Measurements from ENCODE around the gene DHDDS.
A peak's percentile ranks its signal among the peaks of the same experiment; 100 is the strongest.

Gene DHDDS

GRCh38 chr1:26417111-26417759, 14.9 kb upstream of the DHDDS start:
- peak; percentile 72 to 74 for DNase-seq (ENCODE audit: low read depth in 2 of 2)

- no peak for DNase-seq (ENCODE audit: low read depth in 2 of 2)
Observed at GRCh38 chr1:26418865-26419349, 13.2 kb upstream of the DHDDS start.

- no peak for DNase-seq (ENCODE audit: low read depth in 2 of 2)
Observed at GRCh38 chr1:26419494-26419893, 12.6 kb upstream of the DHDDS start.

GRCh38 chr1:26429721-26430120, 2.4 kb upstream of the DHDDS start:
- no peak for DNase-seq (ENCODE audit: low read depth in 2 of 2)

GRCh38 chr1:26432793-26433192, 672 bp downstream of the DHDDS start:
- no peak for DNase-seq (ENCODE audit: low read depth in 2 of 2)

- no peak for DNase-seq (ENCODE audit: low read depth in 2 of 2)
Observed at GRCh38 chr1:26434161-26434752, 2.1 kb downstream of the DHDDS start.

- DNase-seq (ENCODE audit: low read depth in 2 of 2): no peak
Observed at GRCh38 chr1:26438041-26438440, 5.9 kb downstream of the DHDDS start.

GRCh38 chr1:26440259-26440658, 8.1 kb downstream of the DHDDS start:
- DNase-seq (ENCODE audit: low read depth in 2 of 2): no peak

- no peak for DNase-seq (ENCODE audit: low read depth in 2 of 2)
Observed at GRCh38 chr1:26449868-26450267, 17.7 kb downstream of the DHDDS start.

- no peak for DNase-seq (ENCODE audit: low read depth in 2 of 2)
Observed at GRCh38 chr1:26450908-26451307, 18.8 kb downstream of the DHDDS start.

GRCh38 chr1:26452459-26453183, 20.5 kb downstream of the DHDDS start:
- DNase-seq (ENCODE audit: low read depth in 2 of 2): no peak

GRCh38 chr1:26459148-26459547, 27.0 kb downstream of the DHDDS start:
- no peak for DNase-seq (ENCODE audit: low read depth in 2 of 2)

- DNase-seq (ENCODE audit: low read depth in 2 of 2): no peak
Observed at GRCh38 chr1:26459573-26460031, 27.5 kb downstream of the DHDDS start.

GRCh38 chr1:26468911-26469310, 36.8 kb downstream of the DHDDS start:
- DNase-seq (ENCODE audit: low read depth in 2 of 2): no peak

GRCh38 chr1:26469558-26469957, 37.4 kb downstream of the DHDDS start:
- no peak for DNase-seq (ENCODE audit: low read depth in 2 of 2)

GRCh38 chr1:26470878-26471497, 38.9 kb downstream of the DHDDS start:
- DNase-seq (ENCODE audit: low read depth in 2 of 2): no peak

- DNase-seq (ENCODE audit: low read depth in 2 of 2): no peak
Observed at GRCh38 chr1:26471498-26472319, 39.6 kb downstream of the DHDDS start.

- DNase-seq (ENCODE audit: low read depth in 2 of 2): peak; percentile 69 to 82
Observed at GRCh38 chr1:26472320-26472900, 40.3 kb downstream of the DHDDS start, which contains the start of gene HMGN2. Gene HMGN2, plus strand, starts transcription at chr1:26472440. Its CDS starts 173 bp downstream, at chr1:26472613.

- DNase-seq (ENCODE audit: low read depth in 2 of 2): peak; percentile 91 to 92
Observed at GRCh38 chr1:26472901-26473845, 41.1 kb downstream of the DHDDS start.

- DNase-seq (ENCODE audit: low read depth in 2 of 2): no peak
Observed at GRCh38 chr1:26474818-26475217, 42.7 kb downstream of the DHDDS start.
